Measurements from ENCODE around the gene OSTF1.

Gene OSTF1

DNA sequence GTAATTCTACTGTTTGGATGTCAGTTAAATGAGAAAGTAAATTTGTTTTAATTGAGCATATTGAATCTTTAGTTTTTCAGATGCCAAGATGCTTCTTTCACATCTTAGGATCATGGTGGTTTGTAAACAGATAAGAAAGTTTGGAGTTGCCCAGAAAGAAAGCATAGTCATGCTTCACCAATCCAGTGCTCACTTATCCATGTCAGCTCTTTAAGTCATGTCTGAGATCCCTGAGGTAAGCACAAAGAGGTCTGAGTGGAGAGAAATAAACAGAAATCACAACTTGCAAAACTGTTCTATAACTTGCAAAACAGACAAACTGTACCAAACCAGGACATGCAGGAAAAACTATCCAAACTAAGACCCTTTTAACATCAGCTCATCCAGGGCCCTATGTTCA lies 87.7 kb downstream of the OSTF1 start:
- DNase-seq (ENCODE audit: low spot score), result no peak
- TF ChIP-seq, protein P1, sequence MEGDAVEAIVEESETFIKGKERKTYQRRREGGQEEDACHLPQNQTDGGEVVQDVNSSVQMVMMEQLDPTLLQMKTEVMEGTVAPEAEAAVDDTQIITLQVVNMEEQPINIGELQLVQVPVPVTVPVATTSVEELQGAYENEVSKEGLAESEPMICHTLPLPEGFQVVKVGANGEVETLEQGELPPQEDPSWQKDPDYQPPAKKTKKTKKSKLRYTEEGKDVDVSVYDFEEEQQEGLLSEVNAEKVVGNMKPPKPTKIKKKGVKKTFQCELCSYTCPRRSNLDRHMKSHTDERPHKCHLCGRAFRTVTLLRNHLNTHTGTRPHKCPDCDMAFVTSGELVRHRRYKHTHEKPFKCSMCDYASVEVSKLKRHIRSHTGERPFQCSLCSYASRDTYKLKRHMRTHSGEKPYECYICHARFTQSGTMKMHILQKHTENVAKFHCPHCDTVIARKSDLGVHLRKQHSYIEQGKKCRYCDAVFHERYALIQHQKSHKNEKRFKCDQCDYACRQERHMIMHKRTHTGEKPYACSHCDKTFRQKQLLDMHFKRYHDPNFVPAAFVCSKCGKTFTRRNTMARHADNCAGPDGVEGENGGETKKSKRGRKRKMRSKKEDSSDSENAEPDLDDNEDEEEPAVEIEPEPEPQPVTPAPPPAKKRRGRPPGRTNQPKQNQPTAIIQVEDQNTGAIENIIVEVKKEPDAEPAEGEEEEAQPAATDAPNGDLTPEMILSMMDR (IDR thresholded peaks at IDR 0.05; ENCODE audit: extremely low read depth, missing control alignments), result no peak

DNA sequence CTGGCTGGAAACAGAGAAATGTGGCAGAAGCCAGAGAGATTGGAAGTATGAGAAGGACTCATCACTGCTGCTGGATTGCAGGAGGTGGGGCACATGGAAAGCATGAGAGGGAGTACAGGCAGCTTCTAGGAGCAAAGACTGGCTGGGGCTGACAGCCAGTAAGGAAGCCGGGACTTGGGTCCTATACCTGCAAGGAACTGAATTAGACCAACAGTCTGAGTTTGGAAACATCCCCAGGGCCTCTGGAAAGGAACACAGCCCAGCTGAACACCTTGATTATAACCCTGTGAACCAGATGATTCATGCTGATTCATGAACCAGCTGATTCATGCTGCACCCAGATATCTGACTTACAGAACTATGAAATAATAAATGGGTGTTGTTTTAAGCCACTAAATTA lies 93.4 kb downstream of the OSTF1 start:
- no peak for DNase-seq (ENCODE audit: low spot score)
- TF ChIP-seq, protein P1 (IDR thresholded peaks at IDR 0.05; ENCODE audit: extremely low read depth, missing control alignments), result no peak

DNA sequence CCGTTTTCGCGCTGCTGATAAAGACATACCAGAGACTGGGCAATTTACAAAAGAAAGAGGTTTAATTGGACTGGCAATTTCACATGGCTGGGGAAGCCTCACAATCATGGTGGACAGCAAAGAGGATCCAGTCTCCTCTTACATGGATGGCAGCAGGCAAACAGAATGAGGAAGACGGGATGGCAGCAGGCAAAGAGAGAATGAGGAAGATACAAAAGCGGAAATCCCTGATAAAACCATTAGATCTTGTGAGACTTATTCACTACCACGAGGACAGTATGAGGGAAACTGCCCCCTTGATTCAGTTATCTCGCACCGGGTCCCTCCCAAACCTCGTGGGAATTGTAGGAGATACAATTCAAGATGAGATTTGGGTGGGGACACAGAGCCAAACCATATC lies 95.0 kb downstream of the OSTF1 start:
- DNase-seq (ENCODE audit: low spot score), result no peak
- TF ChIP-seq, protein P1 (IDR thresholded peaks at IDR 0.05; ENCODE audit: extremely low read depth, missing control alignments), result no peak

DNA sequence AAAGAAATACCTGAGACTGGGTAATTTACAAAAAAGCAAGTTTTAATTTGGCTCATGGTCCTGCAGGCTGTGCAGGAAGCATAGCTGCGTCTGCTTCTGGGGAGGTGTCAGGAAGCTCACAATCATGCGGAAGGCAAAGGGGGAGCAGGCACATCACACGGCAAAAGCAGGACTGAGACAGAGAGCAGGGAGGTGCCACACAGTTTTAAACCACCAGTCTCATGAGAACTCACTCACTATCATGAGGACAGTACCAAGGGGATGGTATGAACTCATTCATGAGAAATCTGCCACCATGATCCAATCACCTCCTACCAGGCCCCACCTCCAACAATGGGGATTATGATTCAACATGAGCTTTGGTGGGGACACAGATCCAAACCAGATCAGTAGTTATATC lies 96.2 kb downstream of the OSTF1 start:
- TF ChIP-seq, protein P1 (IDR thresholded peaks at IDR 0.05; ENCODE audit: extremely low read depth, missing control alignments), result no peak
- DNase-seq (ENCODE audit: low spot score), result no peak

DNA sequence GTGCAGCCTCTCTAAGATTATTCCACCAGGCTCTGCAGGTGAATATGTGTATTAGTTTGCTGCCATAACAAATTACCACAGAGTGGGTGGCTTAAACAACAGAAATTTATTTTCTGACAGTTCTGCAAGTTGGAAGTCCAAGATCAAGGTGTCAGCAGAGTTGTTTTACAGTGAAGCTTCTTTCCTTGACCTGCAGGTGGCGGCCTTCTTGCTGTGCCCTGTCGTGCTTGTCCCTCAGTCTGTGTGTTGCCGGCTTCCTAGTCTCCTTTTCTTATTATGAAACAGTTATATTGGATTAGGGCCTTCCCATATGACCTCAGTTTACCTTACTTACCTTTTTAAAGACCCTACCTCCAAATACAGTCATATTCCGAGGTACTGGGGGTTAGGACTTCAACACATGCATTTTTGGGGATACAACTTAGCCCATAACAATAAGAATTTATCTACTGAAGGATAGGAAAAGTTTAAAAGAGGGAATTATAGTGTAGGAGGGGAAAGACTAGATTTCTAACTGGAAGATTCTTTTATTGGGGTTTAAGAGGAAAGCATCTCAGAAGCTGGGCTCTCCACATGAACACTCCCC lies 97.4 kb downstream of the OSTF1 start:
- TF ChIP-seq, protein P1 (IDR thresholded peaks at IDR 0.05; ENCODE audit: extremely low read depth, missing control alignments), result peak; percentile 56
- DNase-seq (ENCODE audit: low spot score), result peak; percentile 47

DNA sequence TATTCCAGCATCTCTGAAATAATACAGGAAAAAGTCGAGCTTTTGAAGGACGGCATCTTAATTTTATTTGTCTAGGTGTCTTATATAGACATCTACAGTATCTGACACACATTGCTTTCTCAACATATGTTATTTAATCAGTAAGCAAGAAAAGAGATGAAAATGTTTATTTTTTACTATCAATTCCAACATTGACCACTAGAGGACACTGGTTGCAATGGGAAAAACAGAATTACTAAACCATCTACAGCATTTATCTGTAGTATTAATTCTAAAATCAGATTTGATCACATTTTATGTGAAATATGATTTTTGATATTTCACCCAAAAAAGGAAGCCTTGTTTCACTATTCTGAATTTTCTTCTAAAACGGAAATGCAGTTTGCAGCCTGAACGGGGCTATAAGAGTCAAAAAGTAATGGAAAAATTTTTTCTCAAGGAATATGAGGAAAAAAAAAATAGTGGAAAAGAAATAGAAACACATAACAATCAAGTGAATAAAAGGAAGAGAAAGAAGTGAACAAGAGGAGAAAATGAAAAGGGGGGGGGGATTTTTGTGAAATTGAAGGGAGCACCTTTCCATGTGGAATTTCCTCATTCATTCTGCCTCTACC lies 98.6 kb downstream of the OSTF1 start:
- TF ChIP-seq, protein P1 (IDR thresholded peaks at IDR 0.05; ENCODE audit: extremely low read depth, missing control alignments), result peak; percentile 57
- DNase-seq (ENCODE audit: low spot score), result peak; percentile 22

DNA sequence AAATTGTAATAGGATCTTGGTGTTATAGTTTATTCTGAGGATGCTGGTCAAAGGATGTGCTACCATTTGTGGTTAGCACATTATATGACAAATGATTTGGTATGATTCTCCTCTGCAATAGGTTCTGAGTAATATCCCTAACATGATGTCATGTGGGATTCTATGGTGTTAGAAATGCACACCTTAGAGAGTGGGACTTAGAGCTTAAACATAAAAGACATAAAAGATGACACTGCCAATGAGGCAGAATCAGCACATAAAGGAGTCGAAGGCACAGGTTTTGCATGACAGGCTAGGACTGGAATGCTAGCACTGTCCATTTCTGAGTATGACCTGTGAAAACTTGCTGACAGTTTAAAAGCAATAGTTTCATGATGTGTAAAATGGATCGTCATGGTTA lies 100.4 kb downstream of the OSTF1 start:
- DNase-seq (ENCODE audit: low spot score), result no peak
- TF ChIP-seq, protein P1 (IDR thresholded peaks at IDR 0.05; ENCODE audit: extremely low read depth, missing control alignments), result no peak
